CD14-positive monocyte (primary cell): ENCODE data around the gene UBAP2. TPM values are rescaled to one million over a fixed set of nuclear protein-coding genes. Genes with fewer than 3 reads are reported as not detected.

Source experiments
- DNase-seq, 3 donors: peaks; one replicate each; pipeline ENCODE4 v3.0.0-alpha.2; 2011 to 2022
- H2AFZ ChIP-seq: 2 replicates; pipeline ENCODE4 v1.6.0; 2012; ENCODE audit warnings: mild to moderate bottlenecking, low read depth, low read length, inconsistent platforms; ENCODE audit not compliant: insufficient read depth, poor library complexity, severe bottlenecking
- H3K27ac ChIP-seq, 2 donors: 1 replicate in 1 of 2; 2 replicates in 1 of 2; pipeline ENCODE4 v1.5.1; 2012 to 2013; ENCODE audit warnings: low read length in 2 of 2, control low read depth in 1 of 2, inconsistent platforms in 1 of 2, low read depth in 1 of 2, mild to moderate bottlenecking in 1 of 2
- H3K27me3 ChIP-seq, 2 donors: one replicate each; pipeline versions ENCODE4 v1.6.0 to v1.6.1; 2011 to 2013; ENCODE audit warnings: low read length in 2 of 2; ENCODE audit not compliant: control insufficient read depth in 2 of 2, insufficient read depth in 2 of 2
- H3K36me3 ChIP-seq, 2 donors: replicated peaks in 1 of 2; 1 replicate in 1 of 2; 2 replicates in 1 of 2; pipeline versions ENCODE4 v1.5.1 to v1.6.1; 2012 to 2013; ENCODE audit warnings: low read length in 2 of 2, control low read depth in 1 of 2, inconsistent platforms in 1 of 2, mild to moderate bottlenecking in 1 of 2; ENCODE audit not compliant: insufficient read depth in 2 of 2, control insufficient read depth in 1 of 2
- H3K4me1 ChIP-seq, 2 donors: 1 replicate in 1 of 2; 2 replicates in 1 of 2; pipeline versions ENCODE4 v1.5.1 to v1.6.1; 2012 to 2013; ENCODE audit warnings: low read length in 2 of 2, control low read depth in 1 of 2, inconsistent platforms in 1 of 2, mild to moderate bottlenecking in 1 of 2, moderate library complexity in 1 of 2; ENCODE audit not compliant: insufficient read depth in 2 of 2, control insufficient read depth in 1 of 2
- H3K4me2 ChIP-seq: replicated peaks from 2 replicates; pipeline ENCODE3; 2012; ENCODE audit warnings: low read length, moderate library complexity, mild to moderate bottlenecking; ENCODE audit not compliant: poor library complexity, severe bottlenecking; ENCODE audit errors: extremely low read depth
- H3K4me3 ChIP-seq, 3 experiments: fragments of 200-600 bp in 1 of 3; sonication (generic) in 1 of 3; replicated peaks in 1 of 3; 1 replicate in 2 of 3; 2 replicates in 1 of 3; pipeline ENCODE4 v1.5.1; 2011 to 2013; ENCODE audit warnings: low read length in 3 of 3, mild to moderate bottlenecking in 3 of 3, control low read depth in 2 of 3, low read depth in 2 of 3, inconsistent platforms in 1 of 3, moderate library complexity in 1 of 3
- H3K79me2 ChIP-seq: 2 replicates; pipeline ENCODE4 v1.6.0; 2012; ENCODE audit warnings: mild to moderate bottlenecking, control low read depth, inconsistent platforms, low read length, moderate library complexity; ENCODE audit not compliant: insufficient read depth
- H3K9ac ChIP-seq: 2 replicates; pipeline ENCODE4 v1.6.0; 2017; ENCODE audit warnings: low read length, mild to moderate bottlenecking; ENCODE audit not compliant: insufficient read depth, poor library complexity, severe bottlenecking
- H3K9me3 ChIP-seq, 2 donors: replicated peaks in 1 of 2; 1 replicate in 1 of 2; 2 replicates in 1 of 2; pipeline versions ENCODE4 v1.5.1 to v1.6.1; 2012 to 2013; ENCODE audit warnings: low read length in 2 of 2, control low read depth in 1 of 2; ENCODE audit not compliant: control insufficient read depth in 1 of 2, insufficient read depth in 1 of 2
- H4K20me1 ChIP-seq: 2 replicates; pipeline ENCODE4 v1.6.0; 2012; ENCODE audit warnings: mild to moderate bottlenecking, low read length, control low read depth, moderate library complexity; ENCODE audit not compliant: insufficient read depth
- H3K27ac Mint-ChIP-seq, 7 donors: one replicate each; pipeline ENCODE4 v1.8.0; 2020; ENCODE audit warnings: mild to moderate bottlenecking in 7 of 7, mixed read lengths in 7 of 7, moderate library complexity in 6 of 7, inconsistent platforms in 2 of 7
- H3K27me3 Mint-ChIP-seq, 3 donors: one replicate each; pipeline ENCODE4 v1.8.0; 2021 to 2022; ENCODE audit warnings: low read depth in 3 of 3, mild to moderate bottlenecking in 3 of 3, mixed read lengths in 3 of 3, moderate library complexity in 3 of 3, inconsistent platforms in 1 of 3
- H3K36me3 Mint-ChIP-seq, 2 donors: one replicate each; pipeline ENCODE4 v1.8.0; 2020; ENCODE audit warnings: mixed read lengths in 2 of 2, inconsistent platforms in 1 of 2, mild to moderate bottlenecking in 1 of 2
- H3K4me1 Mint-ChIP-seq: one replicate; pipeline ENCODE4 v1.8.0; 2020; ENCODE audit warnings: mild to moderate bottlenecking, mixed read lengths
- H3K4me3 Mint-ChIP-seq, 2 donors: one replicate each; pipeline ENCODE4 v1.8.0; 2020; ENCODE audit warnings: mild to moderate bottlenecking in 2 of 2, mixed read lengths in 2 of 2, moderate library complexity in 1 of 2
- H3K9me3 Mint-ChIP-seq, 7 donors: one replicate each; pipeline ENCODE4 v1.8.0; 2020 to 2022; ENCODE audit warnings: mixed read lengths in 7 of 7, mild to moderate bottlenecking in 6 of 7, moderate library complexity in 6 of 7, inconsistent platforms in 2 of 7
- CTCF ChIP-seq: fragments of 200-600 bp; IDR thresholded peaks from one replicate; pipeline ENCODE4 v1.8.0; 2022; ENCODE audit warnings: antibody characterized with exemption, mild to moderate bottlenecking
- WGBS: methylation state at CpG from one replicate; pipeline ENCODE4 v1.1.5; 2013; ENCODE audit warnings: missing lambda C conversion rate; ENCODE audit not compliant: insufficient coverage; 5-methylcytosine and 5-hydroxymethylcytosine counted together
- intact Hi-C, 2 donors: fragments of 100-400 bp; cut with micrococcal nuclease; formaldehyde crosslinking; loops; one replicate each; pipeline versions ENCODE4 v1.15.0 to v1.15.1; 2023
- polyA plus RNA-seq, 3 donors: library from polyadenylated mRNA; depleted of rRNA in 1 of 3; unstranded in 2 of 3; stranded (reverse) in 1 of 3; fragments of 300-500 nt in 2 of 3; fragments of >200 nt in 1 of 3; fragmentation: Illumina TruSeq in 2 of 3; gene quantifications; 1 replicate in 2 of 3; 2 replicates in 1 of 3; pipeline ENCODE4 v1.2.3, GENCODE V29; 2012 to 2021

UBAP2 gene
- polyA plus RNA-seq, 3 donors = 4.3 to 13.0 (median 5.7) TPM

DNA sequence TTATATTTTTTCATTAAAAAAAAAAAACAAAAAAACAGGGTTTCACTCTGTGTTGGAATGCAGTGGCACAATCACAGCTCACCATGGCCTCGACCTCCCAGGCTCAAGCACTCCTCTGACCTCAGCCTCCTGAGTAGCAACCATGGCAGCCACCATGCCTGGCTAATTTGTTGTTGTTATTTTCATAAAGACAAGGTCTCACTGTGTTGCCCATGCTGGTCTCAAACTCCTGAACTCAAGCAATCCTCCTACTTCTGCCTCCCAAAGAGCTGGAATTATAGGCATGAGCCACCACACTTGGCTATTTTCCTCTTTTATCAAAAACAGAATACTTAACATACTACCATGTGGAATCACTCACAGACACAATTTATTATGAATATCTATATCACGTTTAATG is 46.7 kb downstream of the UBAP2 start:
- Histone ChIP-seq H3K4me3 (no peak overlapping the region), H3K36me3 (peaks cover 21 to 40% of the 10 kb centered on the region in 2 donors), H4K20me1 (no peaks in the 10 kb centered on the region), H2AFZ (no peak overlapping the region), H3K27ac (no peak overlapping the region), H3K4me2 (no peak overlapping the region), H3K9me3 (no peaks in the 10 kb centered on the region), H3K4me1 (no peaks in the 10 kb centered on the region), H3K27me3 (no peaks in the 10 kb centered on the region), H3K9ac (no peak overlapping the region), H3K79me2 (no peaks in the 10 kb centered on the region)
- intact Hi-C loops = no loop called here
- Mint-ChIP-seq H3K27ac (no peak overlapping the region), H3K36me3 (peaks cover 24 to 52% of the 10 kb centered on the region in 2 donors), H3K4me3 (no peak overlapping the region), H3K4me1 (no peaks in the 10 kb centered on the region), H3K9me3 (no peaks in the 10 kb centered on the region), H3K27me3 (peaks cover 0 to 3% (median 0%) of the 10 kb centered on the region in 3 donors)
- TF ChIP-seq CTCF = no peak
- WGBS = no CpG with 5 or more reads among the region's 2 CpGs
- no peak for DNase-seq

DNA sequence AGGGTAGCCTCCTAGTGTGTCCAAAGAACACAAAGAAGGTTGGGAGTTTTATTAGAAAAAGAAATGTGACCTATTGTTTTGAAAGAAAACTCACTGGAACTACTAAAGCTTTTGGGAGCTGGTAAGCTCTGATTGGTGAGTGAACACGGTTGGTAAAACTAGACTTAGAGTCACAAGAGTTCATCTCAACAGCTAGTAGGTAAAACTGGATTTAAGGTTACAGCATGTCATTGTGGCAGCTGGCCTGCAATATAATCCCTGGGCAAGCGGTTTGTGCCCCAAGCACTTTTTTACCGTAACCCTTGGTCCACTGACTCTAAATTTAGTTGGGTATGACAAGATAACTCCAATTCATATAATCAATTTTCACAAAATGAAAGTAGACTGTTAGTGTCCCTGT is 47.4 kb downstream of the UBAP2 start:
- no peaks in the 10 kb centered on the region for H3K27me3 ChIP-seq
- no peak overlapping the region for H3K9ac ChIP-seq
- no peak overlapping the region for H3K27ac Mint-ChIP-seq
- H3K36me3 ChIP-seq = peaks cover 24 to 40% of the 10 kb centered on the region in 2 donors
- no peak overlapping the region for H3K4me3 Mint-ChIP-seq
- no peak overlapping the region for H3K27ac ChIP-seq
- H3K27me3 Mint-ChIP-seq = peaks cover 0 to 3% (median 0%) of the 10 kb centered on the region in 3 donors
- no peaks in the 10 kb centered on the region for H3K4me1 ChIP-seq
- TF ChIP-seq CTCF = no peak
- H3K4me3 ChIP-seq = no peak overlapping the region
- H2AFZ ChIP-seq = no peak overlapping the region
- WGBS = no CpG with 5 or more reads among the region's 3 CpGs
- no peak for DNase-seq
- H4K20me1 ChIP-seq = no peaks in the 10 kb centered on the region
- H3K4me1 Mint-ChIP-seq = no peaks in the 10 kb centered on the region
- no peaks in the 10 kb centered on the region for H3K79me2 ChIP-seq
- H3K36me3 Mint-ChIP-seq = peaks cover 25 to 54% of the 10 kb centered on the region in 2 donors
- H3K4me2 ChIP-seq = no peak overlapping the region
- H3K9me3 ChIP-seq = no peaks in the 10 kb centered on the region
- intact Hi-C loops = no loop called here
- H3K9me3 Mint-ChIP-seq = no peaks in the 10 kb centered on the region
